GM12892 (cell line): Measurements from ENCODE around the gene DPH7.
"Not testable (repeated sequence)": the region's sequence is repeated elsewhere in the genome, so short reads cannot be mapped to it uniquely, and the experiment has no call there.

Experiments
- DNase-seq: peaks from one replicate; pipeline ENCODE4 v3.0.0; 2011; ENCODE audit not compliant: insufficient read length
- FAIRE-seq: peaks from 2 replicates; lab custom pipeline; 2011; peaks lifted over from hg19 to GRCh38; lab: Jason Lieb, UNC
- POLR2A ChIP-seq: IDR thresholded peaks from 2 replicates; pipeline ENCODE4 v1.6.1; 2011; ENCODE audit warnings: low read depth, low read length, control low read depth
- POLR2AphosphoS5 ChIP-seq: IDR thresholded peaks from 2 replicates; pipeline ENCODE4 v1.6.1; 2011; ENCODE audit warnings: low read depth, low read length, control low read depth
- TAF1 ChIP-seq: IDR thresholded peaks from 2 replicates; pipeline ENCODE4 v1.6.1; 2011; ENCODE audit warnings: low read depth, mild to moderate bottlenecking, control low read depth, low read length, borderline replicate concordance

Gene DPH7

GRCh38 chr9:137604345-137605086 lies 25.8 kb upstream of the DPH7 start:
- FAIRE-seq (no peak), DNase-seq (no peak)
- TF ChIP-seq POLR2AphosphoS5 (no peak), POLR2A (no peak), TAF1 (no peak)

- DNase-seq (no peak), FAIRE-seq (no peak)
- TF ChIP-seq POLR2A (no peak), TAF1 (no peak), POLR2AphosphoS5 (no peak)
Measured at GRCh38 chr9:137603879-137604278, 25.2 kb upstream of the DPH7 start.

GRCh38 chr9:137602661-137603060 lies 23.9 kb upstream of the DPH7 start:
- DNase-seq (no peak), FAIRE-seq (peak; percentile 57)
- TF ChIP-seq TAF1: no peak
- no peak for TF ChIP-seq POLR2AphosphoS5
- TF ChIP-seq POLR2A: no peak

- TF ChIP-seq TAF1 (no peak), POLR2AphosphoS5 (no peak), POLR2A (no peak)
- DNase-seq (no peak), FAIRE-seq (no peak)
Measured at GRCh38 chr9:137598943-137599342, 20.2 kb upstream of the DPH7 start.

- DNase-seq, FAIRE-seq: not testable (repeated sequence)
Measured at GRCh38 chr9:137596577-137596976, 17.9 kb upstream of the DPH7 start.

- DNase-seq: no peak
- TF ChIP-seq TAF1 (no peak), POLR2AphosphoS5 (no peak), POLR2A (no peak)
- no peak for FAIRE-seq
Measured at GRCh38 chr9:137593176-137593575, 14.5 kb upstream of the DPH7 start.

- DNase-seq: no peak
- TF ChIP-seq TAF1: no peak
- no peak for TF ChIP-seq POLR2A
- TF ChIP-seq POLR2AphosphoS5: no peak
- FAIRE-seq: no peak
Measured at GRCh38 chr9:137592767-137593166, 14.0 kb upstream of the DPH7 start.

GRCh38 chr9:137590469-137591383 lies 12.0 kb upstream of the DPH7 start, which contains the start of gene ZMYND19:
Gene ZMYND19 (minus strand): TSS chr9:137590512. CDS start chr9:137590263, 249 bp downstream.
- FAIRE-seq (peak; percentile 99), DNase-seq (peak; percentile 100)
- TF ChIP-seq TAF1 (no peak), POLR2A (peak; percentile 67; the same call in 1 of the 2 replicates)

- TF ChIP-seq TAF1 (no peak), POLR2A (no peak), POLR2AphosphoS5 (no peak)
- DNase-seq: no peak
- no peak for FAIRE-seq
Measured at GRCh38 chr9:137590123-137590468, 11.4 kb upstream of the DPH7 start.

GRCh38 chr9:137589441-137590122 lies 10.9 kb upstream of the DPH7 start:
- FAIRE-seq (peak; percentile 5), DNase-seq (peak; percentile 46)
- TF ChIP-seq POLR2A (no peak), POLR2AphosphoS5 (no peak), TAF1 (no peak)

GRCh38 chr9:137588891-137589290 lies 10.2 kb upstream of the DPH7 start:
- no peak for TF ChIP-seq TAF1

GRCh38 chr9:137588311-137588710 lies 9.6 kb upstream of the DPH7 start:
- DNase-seq (no peak), FAIRE-seq (no peak)
- TF ChIP-seq POLR2AphosphoS5 (no peak), POLR2A (no peak), TAF1 (no peak)

More at GRCh38 chr9:137588891-137589290, 10.2 kb upstream of the DPH7 start:
- FAIRE-seq (no peak), DNase-seq (no peak)

- DNase-seq (no peak), FAIRE-seq (no peak)
- TF ChIP-seq POLR2AphosphoS5 (no peak), TAF1 (no peak), POLR2A (no peak)
Measured at GRCh38 chr9:137586854-137587253, 8.1 kb upstream of the DPH7 start.
